PC-3 (cell line): ENCODE data around the gene ARVCF. TPM values are rescaled to one million over a fixed set of nuclear protein-coding genes. Genes with fewer than 3 reads are reported as not detected.

Experiments used
- ATAC-seq: fragments of 200-7000 bp; cut with Tn5 transposase; 2 replicates; pipeline ENCODE4 v1.9.1; 2020; ENCODE audit warnings: mild to moderate bottlenecking, moderate library complexity
- BruUV-seq: library from RNA; stranded (reverse); fragments of 400-500 nt; replicated peaks from 2 replicates; lab custom pipeline; 2021; lab: Mats Ljungman, UMichigan
- CTCF ChIA-PET: fragments of 300-600 bp; sonication (Branson Sonifier 250); formaldehyde crosslinking; loops from one replicate; lab custom pipeline; 2022; ENCODE audit warnings: antibody characterized with exemption; lab: Charles Lee
- POLR2A ChIA-PET: fragments of 300-600 bp; sonication (Branson Sonifier 250); formaldehyde crosslinking; loops from one replicate; lab custom pipeline; 2022; ENCODE audit warnings: antibody characterized with exemption; ENCODE audit not compliant: unreplicated experiment; lab: Charles Lee
- DNase-seq: peaks from one replicate; pipeline ENCODE4 v3.0.0-alpha.2; 2015
- H2AFZ ChIP-seq: fragments of 300-600 bp; sonication (generic); 2 replicates; pipeline ENCODE4 v1.6.0; 2016; ENCODE audit warnings: antibody characterized with exemption, low read length
- H3F3A ChIP-seq: fragments of 300-600 bp; sonication (generic); one replicate; pipeline ENCODE4 v1.6.0; 2017; ENCODE audit warnings: antibody characterized with exemption, low read length, control low read depth, mild to moderate bottlenecking; ENCODE audit not compliant: unreplicated experiment
- H3K27ac ChIP-seq: fragments of 300-600 bp; sonication (generic); 2 replicates; pipeline ENCODE4 v1.5.1; 2016; ENCODE audit warnings: mild to moderate bottlenecking, low read length
- H3K27me3 ChIP-seq: fragments of 300-600 bp; sonication (generic); 2 replicates; pipeline ENCODE4 v1.6.1; 2016; ENCODE audit warnings: low read length, mixed read lengths
- H3K36me3 ChIP-seq: fragments of 300-600 bp; sonication (generic); 2 replicates; pipeline ENCODE4 v1.6.1; 2016; ENCODE audit warnings: low read depth, mixed run types, low read length, mixed read lengths
- H3K4me1 ChIP-seq: fragments of 300-600 bp; sonication (generic); 2 replicates; pipeline ENCODE4 v1.5.1; 2016; ENCODE audit warnings: low read length; ENCODE audit not compliant: insufficient read depth
- H3K4me2 ChIP-seq: fragments of 300-600 bp; sonication (generic); 2 replicates; pipeline ENCODE4 v1.6.0; 2016; ENCODE audit warnings: low read length
- H3K4me3 ChIP-seq: fragments of 300-600 bp; sonication (generic); 2 replicates; pipeline ENCODE4 v1.5.1; 2016; ENCODE audit warnings: mild to moderate bottlenecking, low read length, mixed read lengths
- H3K79me2 ChIP-seq: fragments of 300-600 bp; sonication (generic); 2 replicates; pipeline ENCODE4 v1.6.1; 2017; ENCODE audit warnings: low read length, mixed read lengths
- H3K9ac ChIP-seq: fragments of 300-600 bp; sonication (generic); 2 replicates; pipeline ENCODE4 v1.6.0; 2016; ENCODE audit warnings: mild to moderate bottlenecking, low read length
- H3K9me2 ChIP-seq: fragments of 300-600 bp; sonication (generic); replicated peaks from 2 replicates; pipeline ENCODE4 v1.6.1; 2016; ENCODE audit warnings: mixed run types, low read length, mixed read lengths
- H3K9me3 ChIP-seq: fragments of 300-600 bp; sonication (generic); 2 replicates; pipeline ENCODE4 v1.6.1; 2016; ENCODE audit warnings: low read length, mixed read lengths
- H4K20me1 ChIP-seq: fragments of 300-600 bp; sonication (generic); 2 replicates; pipeline ENCODE4 v1.6.1; 2016; ENCODE audit warnings: low read length, mixed read lengths
- EZH2 ChIP-seq: fragments of 300-600 bp; sonication (generic); IDR thresholded peaks from one replicate; pipeline ENCODE4 v1.6.1; 2017; ENCODE audit warnings: antibody characterized with exemption, mild to moderate bottlenecking, low read length; ENCODE audit not compliant: unreplicated experiment
- EZH2phosphoT487 ChIP-seq: fragments of 300-600 bp; sonication (generic); IDR thresholded peaks from 2 replicates; pipeline ENCODE4 v1.6.1; 2018; ENCODE audit warnings: mild to moderate bottlenecking, antibody characterized with exemption, low read length, borderline replicate concordance
- intact Hi-C: fragments of 100-400 bp; cut with micrococcal nuclease; formaldehyde crosslinking; loops from 2 replicates; pipeline ENCODE4 v1.9.0; 2023
- total RNA-seq: library from RNA; depleted of rRNA; stranded (reverse); fragments of >200 nt; gene quantifications from 2 replicates; pipeline ENCODE4 v1.2.3, GENCODE V29; 2014
- TF ChIP-seq, protein P1 (sequence below): fragments of 300-600 bp; sonication (generic); conservative IDR thresholded peaks from 2 replicates; pipeline ENCODE4 v1.5.1; 2017; ENCODE audit warnings: antibody characterized with exemption, low read depth, mild to moderate bottlenecking, low read length

ARVCF gene
- total RNA-seq, 1 experiment from 2014 or later = 20.0 TPM

DNA sequence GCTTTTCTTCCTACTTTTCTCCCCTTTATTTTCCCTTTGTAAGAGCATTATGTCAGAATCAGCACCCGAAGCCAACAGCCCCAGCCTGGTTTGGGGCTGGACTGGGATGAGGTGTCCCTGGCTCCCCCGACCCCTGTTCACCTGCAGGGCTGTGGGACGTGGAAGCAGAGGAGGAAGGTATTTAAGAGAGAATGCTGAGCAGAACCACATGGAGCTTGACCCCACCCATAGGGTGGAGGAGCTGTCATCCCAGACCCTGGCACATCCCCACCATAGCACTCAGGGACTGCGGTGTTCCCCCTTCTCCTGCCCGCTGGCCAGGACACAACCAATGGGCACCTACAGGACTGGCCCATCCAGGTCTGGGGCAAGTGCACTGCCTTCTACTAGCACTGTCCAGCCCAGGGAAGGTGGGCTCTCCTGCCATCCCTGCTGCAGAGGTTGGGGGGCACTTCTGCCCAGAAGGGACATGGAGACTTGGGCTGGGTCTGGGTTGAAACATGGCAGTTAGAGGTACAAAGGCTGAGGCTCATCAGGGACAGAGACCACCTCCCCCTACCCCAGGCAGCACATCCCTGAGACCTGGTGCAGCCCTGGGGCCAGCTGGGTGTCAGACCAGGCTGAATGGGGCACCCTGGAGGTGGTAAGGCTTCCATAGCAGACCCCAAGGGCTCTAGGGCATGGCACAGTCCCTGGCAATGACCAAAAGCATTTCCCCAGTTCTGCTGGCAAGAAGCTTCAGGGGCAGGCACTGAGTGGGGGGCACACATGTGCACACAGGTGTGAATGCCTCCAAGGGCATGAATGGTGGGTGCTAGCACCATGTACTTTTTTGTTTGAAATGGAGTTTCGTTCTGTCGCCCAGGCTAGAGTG lies 23.9 kb upstream of the ARVCF start:
- Histone ChIP-seq H3K36me3 (no peaks in the 10 kb centered on the region; the same call in 1 of the 2 replicates), H3K4me3 (no peak overlapping the region), H3K4me1 (no peaks in the 10 kb centered on the region), H3K4me2 (no peak overlapping the region), H3K9ac (no peak overlapping the region), H2AFZ (no peak overlapping the region), H3K9me3 (no peaks in the 10 kb centered on the region), H3K9me2 (no peaks in the 10 kb centered on the region), H3K79me2 (no peaks in the 10 kb centered on the region), H3K27me3 (no peaks in the 10 kb centered on the region), H3F3A (no peaks in the 10 kb centered on the region), H3K27ac (no peak overlapping the region), H4K20me1 (no peaks in the 10 kb centered on the region)
- no peak for ATAC-seq
- no TSS peak for BruUV-seq
- ChIA-PET POLR2A (interaction anchor here (0.8 kb wide), 1 partner anchor 54 kb away, joined by 10 read pairs; no protein-coding TSS in a partner anchor), CTCF (no interaction called here)
- no peak for TF ChIP-seq EZH2phosphoT487
- TF ChIP-seq, protein P1, sequence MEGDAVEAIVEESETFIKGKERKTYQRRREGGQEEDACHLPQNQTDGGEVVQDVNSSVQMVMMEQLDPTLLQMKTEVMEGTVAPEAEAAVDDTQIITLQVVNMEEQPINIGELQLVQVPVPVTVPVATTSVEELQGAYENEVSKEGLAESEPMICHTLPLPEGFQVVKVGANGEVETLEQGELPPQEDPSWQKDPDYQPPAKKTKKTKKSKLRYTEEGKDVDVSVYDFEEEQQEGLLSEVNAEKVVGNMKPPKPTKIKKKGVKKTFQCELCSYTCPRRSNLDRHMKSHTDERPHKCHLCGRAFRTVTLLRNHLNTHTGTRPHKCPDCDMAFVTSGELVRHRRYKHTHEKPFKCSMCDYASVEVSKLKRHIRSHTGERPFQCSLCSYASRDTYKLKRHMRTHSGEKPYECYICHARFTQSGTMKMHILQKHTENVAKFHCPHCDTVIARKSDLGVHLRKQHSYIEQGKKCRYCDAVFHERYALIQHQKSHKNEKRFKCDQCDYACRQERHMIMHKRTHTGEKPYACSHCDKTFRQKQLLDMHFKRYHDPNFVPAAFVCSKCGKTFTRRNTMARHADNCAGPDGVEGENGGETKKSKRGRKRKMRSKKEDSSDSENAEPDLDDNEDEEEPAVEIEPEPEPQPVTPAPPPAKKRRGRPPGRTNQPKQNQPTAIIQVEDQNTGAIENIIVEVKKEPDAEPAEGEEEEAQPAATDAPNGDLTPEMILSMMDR = no peak
- intact Hi-C loops = no loop called here
- DNase-seq = no peak

GRCh38 chr22:20039683-20040325 lies 23.2 kb upstream of the ARVCF start:
- no peak overlapping the region for H3K4me2 ChIP-seq
- ChIA-PET POLR2A (interaction anchor here (0.8 kb wide), 1 partner anchor 53 kb away, joined by 10 read pairs; no protein-coding TSS in a partner anchor), CTCF (interaction anchor here (0.7 kb wide), 1 partner anchor 77 kb away, joined by 3 read pairs; no protein-coding TSS in a partner anchor)
- no peak overlapping the region for H3K27ac ChIP-seq
- H3K9me2 ChIP-seq = no peaks in the 10 kb centered on the region
- H3K4me1 ChIP-seq = no peaks in the 10 kb centered on the region
- no peak overlapping the region for H3K9ac ChIP-seq
- ATAC-seq = no peak
- H2AFZ ChIP-seq = no peak overlapping the region
- no peaks in the 10 kb centered on the region for H3F3A ChIP-seq
- no peaks in the 10 kb centered on the region for H3K79me2 ChIP-seq
- TF ChIP-seq, protein P1 = no peak
- no peaks in the 10 kb centered on the region; the same call in 1 of the 2 replicates for H3K36me3 ChIP-seq
- BruUV-seq = no TSS peak
- H3K27me3 ChIP-seq = no peaks in the 10 kb centered on the region
- intact Hi-C loops = no loop called here
- no peaks in the 10 kb centered on the region for H3K9me3 ChIP-seq
- no peak overlapping the region for H3K4me3 ChIP-seq
- no peak for DNase-seq
- H4K20me1 ChIP-seq = no peaks in the 10 kb centered on the region

DNA sequence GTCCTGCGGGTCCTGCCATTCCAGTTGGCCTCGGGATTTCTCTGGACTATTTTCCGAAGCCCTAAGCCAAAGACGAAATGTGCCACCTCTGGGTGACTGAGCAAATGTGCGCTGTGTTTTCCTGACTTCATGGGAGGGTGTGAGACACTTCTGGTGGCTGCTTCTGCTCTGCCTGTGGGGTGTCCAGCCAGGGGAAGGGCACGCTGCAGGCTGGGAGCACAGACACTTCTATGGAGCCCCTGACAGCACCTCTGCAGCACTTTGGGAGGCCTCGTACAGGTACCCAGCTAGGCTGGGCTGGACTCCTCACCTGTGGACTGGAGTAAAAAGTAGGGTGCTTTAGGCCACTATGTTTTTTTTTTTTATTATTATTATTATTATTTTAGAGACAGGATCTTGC lies 22.0 kb upstream of the ARVCF start:
- Histone ChIP-seq H3K36me3 (no peaks in the 10 kb centered on the region; the same call in 1 of the 2 replicates), H2AFZ (no peak overlapping the region), H3K4me3 (no peak overlapping the region), H3F3A (no peaks in the 10 kb centered on the region), H3K9me2 (no peaks in the 10 kb centered on the region), H3K4me1 (no peaks in the 10 kb centered on the region), H3K4me2 (no peak overlapping the region), H3K27me3 (no peaks in the 10 kb centered on the region), H3K27ac (no peak overlapping the region), H4K20me1 (no peaks in the 10 kb centered on the region), H3K9ac (no peak overlapping the region), H3K79me2 (no peaks in the 10 kb centered on the region), H3K9me3 (no peaks in the 10 kb centered on the region)
- intact Hi-C loops = no loop called here
- no peak for ATAC-seq
- no peak for TF ChIP-seq EZH2
- TF ChIP-seq, protein P1 = no peak
- TF ChIP-seq EZH2phosphoT487 = no peak
- ChIA-PET POLR2A (no interaction called here), CTCF (no interaction called here)
- BruUV-seq = no TSS peak
- no peak for DNase-seq
